ENCODE measurements around the gene MS4A8.
A peak's percentile ranks its signal among the peaks of the same experiment; 100 is the strongest.
"Not testable (repeated sequence)": the region's sequence is repeated elsewhere in the genome, so short reads cannot be mapped to it uniquely, and the experiment has no call there.

MS4A8 gene, protein sequence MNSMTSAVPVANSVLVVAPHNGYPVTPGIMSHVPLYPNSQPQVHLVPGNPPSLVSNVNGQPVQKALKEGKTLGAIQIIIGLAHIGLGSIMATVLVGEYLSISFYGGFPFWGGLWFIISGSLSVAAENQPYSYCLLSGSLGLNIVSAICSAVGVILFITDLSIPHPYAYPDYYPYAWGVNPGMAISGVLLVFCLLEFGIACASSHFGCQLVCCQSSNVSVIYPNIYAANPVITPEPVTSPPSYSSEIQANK

DNA sequence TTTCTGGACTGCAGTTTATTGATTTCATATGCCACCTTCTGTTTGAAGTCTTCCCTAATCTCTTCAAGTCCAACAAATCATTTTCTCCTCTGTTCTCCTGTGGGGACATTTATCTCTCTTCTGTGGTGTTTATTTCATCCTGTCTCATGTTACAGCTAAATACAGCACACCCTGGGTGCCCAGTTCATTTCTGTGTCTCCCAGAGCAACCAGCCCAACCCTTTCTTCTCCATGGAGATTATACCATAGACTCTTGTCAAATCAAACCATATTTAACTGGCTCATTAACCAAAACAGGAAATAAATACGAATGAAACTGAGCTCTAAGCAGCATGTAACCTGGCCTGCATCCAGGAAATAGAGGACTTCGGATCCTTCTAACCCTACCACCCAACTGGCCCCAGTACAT is at the start of gene MS4A8:
Gene MS4A8, plus strand, starts transcription at position 329 of the 408 bp plus-strand sequence. CDS start 1,249 bp downstream, outside the sequence.
- no peak for DNase-seq

DNA sequence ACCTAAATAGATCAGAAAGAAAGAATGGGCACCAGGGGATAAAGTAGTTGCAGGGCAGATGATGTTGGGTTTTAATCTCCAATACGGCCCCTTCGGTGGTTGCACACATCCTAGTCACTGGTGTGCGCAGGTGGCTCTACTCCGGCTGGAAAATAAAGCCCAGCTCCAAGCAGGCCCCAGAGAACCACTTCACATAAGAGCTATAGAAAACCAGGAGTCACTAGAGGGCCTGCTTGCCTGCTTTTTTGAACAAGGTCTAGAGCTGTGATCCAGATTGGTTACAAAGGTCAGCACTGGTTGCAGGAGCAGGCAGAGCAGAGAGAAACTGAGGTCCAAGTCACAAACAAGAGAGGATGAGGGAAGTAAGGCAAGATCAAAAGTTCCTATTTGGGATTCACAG is 41.5 kb upstream of the MS4A8 start:
- DNase-seq, result no peak

DNA sequence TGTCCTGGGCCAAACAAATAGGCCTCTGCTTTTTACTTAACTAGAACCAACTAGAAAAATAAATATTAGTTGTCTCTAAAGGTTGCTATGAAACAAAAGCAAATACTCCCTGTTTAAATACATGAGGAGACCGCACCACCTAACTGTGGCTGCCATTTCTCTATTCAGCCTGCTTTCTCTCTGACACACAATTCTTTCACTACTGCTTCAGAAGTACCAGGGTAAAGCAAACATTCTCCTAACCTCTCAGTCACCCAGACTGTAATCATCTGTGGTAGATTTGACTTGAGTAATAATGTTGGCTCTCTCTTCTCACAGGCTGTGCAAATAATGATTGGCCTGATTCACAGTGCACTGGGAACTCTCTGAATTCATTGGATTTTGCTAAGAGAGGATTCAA is 41.0 kb upstream of the MS4A8 start:
- no peak for DNase-seq

GRCh38 chr11:60672255-60672654 is 27.2 kb upstream of the MS4A8 start:
- DNase-seq, result no peak

DNA sequence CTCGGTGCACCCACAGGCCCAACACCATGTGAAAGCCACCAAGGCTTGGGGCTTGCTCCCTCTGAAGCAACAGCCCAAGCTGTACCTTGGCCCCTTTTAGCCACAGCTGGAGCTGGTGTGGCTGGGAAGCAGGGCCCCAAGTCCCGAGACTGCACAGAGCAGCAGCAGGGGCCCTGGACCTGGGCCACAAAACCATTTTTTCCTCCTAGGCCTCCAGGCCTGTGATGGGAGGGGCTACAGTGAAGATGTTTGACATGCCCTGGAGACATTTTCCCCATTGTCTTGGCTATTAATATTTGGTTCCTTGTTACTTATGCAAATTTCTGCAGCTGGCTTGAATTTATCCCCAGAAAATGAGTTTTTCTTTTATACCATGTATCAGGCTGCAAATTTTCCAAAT is 21.2 kb upstream of the MS4A8 start:
- DNase-seq, result not testable (repeated sequence)

DNA sequence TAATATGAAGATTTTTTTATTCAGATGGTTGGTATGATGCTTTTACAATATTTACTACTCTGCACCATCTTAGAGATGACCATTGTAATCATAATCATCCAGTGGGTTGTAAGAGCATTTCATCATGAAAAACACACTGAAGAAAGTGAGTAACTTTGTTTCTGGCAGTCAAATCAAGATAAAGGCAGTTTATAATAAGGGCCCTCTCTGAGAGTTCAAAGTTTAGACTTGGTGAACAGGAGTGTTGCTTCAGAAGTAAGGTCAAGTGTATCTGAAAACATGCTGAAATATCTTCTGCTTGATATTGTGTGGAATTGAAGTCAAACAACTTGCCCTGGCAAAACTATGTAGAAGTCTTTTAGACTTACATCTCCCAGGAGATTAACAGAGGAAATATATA is 19.5 kb upstream of the MS4A8 start:
- no peak for DNase-seq

DNA sequence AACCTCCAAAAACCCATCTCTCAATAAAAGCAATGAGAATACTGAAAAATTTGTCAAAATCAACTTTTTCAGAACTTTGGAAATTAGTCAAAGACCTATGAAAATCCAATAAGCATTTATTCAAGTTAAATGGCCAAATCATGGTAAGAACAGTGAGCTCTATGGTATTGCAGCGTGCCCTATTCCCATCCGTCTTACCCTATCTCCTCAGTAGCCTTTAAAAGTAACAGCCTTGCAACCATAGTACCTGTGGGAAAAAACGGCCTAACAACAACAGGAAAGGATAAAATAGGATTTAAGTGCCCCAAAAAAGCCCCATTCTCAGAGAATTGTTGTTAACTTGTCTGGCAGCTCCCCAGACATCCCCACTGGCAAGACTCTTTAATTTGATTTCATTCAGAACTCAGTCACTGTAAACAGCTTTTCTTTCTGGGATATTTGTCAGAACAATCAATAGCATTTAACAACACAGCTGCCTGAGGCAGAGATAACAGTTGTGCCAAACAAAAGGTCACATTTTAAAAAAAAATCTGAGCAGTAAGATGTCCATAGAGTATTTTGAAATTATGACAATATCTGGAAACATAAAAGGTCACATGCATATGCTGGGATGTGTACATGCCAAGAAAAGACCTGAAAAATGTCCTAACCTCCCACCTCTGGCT is 18.8 kb upstream of the MS4A8 start:
- DNase-seq, result no peak

- DNase-seq, result not testable (repeated sequence)
Observed at GRCh38 chr11:60684541-60684848, 14.9 kb upstream of the MS4A8 start.

GRCh38 chr11:60691661-60692060 is 7.8 kb upstream of the MS4A8 start:
- no peak for DNase-seq

- DNase-seq, result no peak
Observed at GRCh38 chr11:60699936-60700335, 524 bp downstream of the MS4A8 start.

DNA sequence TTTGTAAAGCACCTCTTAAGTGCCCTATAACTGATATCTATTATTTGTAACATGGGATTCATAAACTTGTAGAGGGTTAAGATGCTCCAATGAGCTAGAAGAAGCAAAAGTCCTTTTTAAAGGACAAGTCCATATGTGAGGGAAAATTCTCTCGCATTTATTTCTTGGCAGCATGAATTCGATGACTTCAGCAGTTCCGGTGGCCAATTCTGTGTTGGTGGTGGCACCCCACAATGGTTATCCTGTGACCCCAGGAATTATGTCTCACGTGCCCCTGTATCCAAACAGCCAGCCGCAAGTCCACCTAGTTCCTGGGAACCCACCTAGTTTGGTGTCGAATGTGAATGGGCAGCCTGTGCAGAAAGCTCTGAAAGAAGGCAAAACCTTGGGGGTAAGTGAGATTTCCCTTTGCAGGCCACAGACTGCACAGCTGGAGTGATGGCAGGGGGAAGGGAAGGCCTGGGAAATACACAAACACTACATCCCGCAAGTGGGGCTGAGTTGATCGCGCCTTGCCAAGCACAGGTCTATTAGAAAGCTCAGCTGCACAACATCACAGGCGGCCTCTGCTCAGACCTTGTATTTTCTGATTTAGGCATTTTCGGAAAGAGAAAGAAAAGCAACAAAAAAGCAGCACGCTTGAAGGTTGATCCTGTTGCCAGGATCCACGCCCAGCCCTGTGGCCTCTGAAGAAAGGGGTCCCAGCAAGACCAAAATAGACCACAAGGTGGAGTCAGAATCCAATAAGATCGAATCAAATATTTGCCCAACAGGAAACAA is 1.5 kb downstream of the MS4A8 start:
- DNase-seq, result peak; percentile 30

DNA sequence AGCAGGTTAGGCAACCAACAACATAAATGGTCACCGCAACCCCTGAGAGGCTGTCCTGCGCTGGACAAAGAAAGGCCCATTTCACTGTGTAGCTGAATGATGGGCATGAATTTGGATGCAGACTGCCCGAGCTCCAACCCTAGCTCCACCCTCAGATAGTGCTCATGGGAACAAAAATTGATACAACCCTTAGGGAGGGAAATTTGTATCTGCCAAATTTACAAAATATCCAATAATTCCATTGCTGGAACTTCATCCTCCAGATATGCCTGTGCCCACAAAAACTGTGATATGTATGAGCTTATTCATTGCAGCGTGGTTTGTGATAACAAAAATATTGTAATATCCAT is 2.0 kb downstream of the MS4A8 start:
- DNase-seq, result no peak

- DNase-seq, result no peak
Observed at GRCh38 chr11:60703374-60703773, 4.0 kb downstream of the MS4A8 start.

DNA sequence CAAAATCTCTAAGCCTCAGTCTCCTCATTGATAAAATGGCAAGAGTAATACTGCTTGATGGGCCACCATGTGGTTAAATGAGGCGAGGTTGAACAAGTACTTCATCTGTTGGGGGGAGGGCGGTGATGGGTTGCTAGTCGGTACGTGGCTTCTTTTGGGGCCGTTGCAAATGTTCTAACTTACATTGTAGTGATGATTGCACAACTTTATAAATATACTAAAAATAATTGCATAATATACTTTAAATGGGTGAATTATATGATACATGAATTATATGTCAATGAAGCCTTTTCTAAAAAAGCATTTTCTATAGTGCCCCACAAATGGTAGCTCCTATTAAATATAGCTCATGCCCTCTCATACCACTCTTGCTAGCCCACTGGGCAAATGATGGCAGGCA is 6.5 kb downstream of the MS4A8 start:
- no peak for DNase-seq

GRCh38 chr11:60706931-60707330 is 7.5 kb downstream of the MS4A8 start:
- no peak for DNase-seq

- no peak for DNase-seq
Observed at GRCh38 chr11:60710482-60710881, 11.1 kb downstream of the MS4A8 start.

GRCh38 chr11:60711276-60711675 is 11.9 kb downstream of the MS4A8 start:
- DNase-seq, result no peak

GRCh38 chr11:60713423-60713822 is 14.0 kb downstream of the MS4A8 start:
- not testable (repeated sequence) for DNase-seq

DNA sequence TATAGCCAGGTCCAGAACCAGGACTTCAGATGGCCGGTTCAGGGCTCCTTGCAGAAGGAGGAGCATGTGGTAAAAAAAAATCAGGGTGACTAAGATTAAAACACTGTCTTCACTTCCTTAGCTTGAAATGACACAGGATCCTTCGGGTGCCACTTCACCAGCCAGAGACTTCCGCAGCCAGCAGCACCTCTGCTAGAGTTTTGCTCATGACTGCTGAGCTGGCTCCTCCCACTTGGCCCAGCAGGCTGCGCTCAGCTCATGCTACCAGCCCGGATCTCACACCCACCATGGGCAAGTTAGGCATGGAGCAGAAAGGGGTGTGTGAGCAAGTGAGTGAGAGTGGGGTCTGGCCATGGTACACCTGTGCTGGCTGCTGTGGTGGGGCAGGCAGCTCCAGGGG is 18.5 kb downstream of the MS4A8 start:
- DNase-seq, result no peak

DNA sequence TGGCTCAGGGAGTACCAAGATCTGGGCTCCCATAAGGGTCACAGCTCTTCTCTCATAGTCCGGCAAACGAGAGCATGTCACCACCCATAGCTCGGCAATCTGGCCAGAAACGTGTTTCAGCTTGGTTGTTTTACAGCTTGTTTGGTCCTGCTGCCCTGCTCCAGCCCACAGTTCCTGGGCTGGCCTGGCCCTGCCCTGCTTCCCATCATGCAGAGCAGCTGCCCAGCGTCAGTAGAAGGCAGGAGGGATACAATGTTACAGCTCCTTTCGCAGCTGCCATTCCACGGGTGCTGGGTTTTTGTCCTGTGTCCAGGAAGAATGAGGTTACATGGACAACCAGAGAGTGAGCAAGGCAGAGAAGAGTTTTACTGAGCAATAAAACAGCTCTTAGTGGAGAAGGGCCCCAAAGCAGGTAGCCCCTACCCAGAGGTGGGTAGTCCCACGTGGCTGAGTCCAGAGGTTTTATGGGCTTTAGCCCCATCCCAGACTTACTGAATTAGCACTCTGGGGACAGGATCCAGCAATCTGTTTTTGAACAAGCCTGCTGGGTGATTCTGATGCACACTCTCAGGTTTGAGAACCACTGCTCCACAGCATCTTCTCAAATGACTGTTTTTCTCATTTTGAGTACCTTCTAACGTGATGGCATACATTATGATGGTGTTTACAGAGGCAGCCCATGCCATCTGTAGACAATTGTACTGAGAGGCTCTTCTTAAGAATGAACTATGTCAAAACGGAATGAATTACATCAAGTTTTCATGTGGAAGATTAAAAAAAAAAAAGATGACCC is 19.3 kb downstream of the MS4A8 start:
- no peak for DNase-seq

DNA sequence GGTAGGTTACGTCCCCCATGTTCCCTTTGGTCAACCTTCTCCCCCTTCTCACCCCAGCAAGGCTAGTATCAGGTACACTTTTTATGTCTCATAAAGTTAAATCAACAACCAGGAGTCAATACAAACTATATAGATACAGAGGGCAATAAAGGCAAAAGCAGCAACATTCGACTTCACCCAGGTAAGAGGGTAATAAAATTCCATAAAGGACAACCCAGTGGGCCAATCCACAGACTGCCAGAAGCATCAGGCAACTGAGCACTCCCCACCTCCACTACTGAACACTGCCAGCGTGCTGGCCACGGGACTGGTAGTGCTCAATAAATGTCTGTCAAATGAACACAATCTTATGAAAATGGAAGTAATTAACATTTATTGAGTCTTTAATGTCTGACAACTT is 20.0 kb downstream of the MS4A8 start:
- DNase-seq, result no peak

- DNase-seq, result no peak
Observed at GRCh38 chr11:60720460-60720859, 21.0 kb downstream of the MS4A8 start.

DNA sequence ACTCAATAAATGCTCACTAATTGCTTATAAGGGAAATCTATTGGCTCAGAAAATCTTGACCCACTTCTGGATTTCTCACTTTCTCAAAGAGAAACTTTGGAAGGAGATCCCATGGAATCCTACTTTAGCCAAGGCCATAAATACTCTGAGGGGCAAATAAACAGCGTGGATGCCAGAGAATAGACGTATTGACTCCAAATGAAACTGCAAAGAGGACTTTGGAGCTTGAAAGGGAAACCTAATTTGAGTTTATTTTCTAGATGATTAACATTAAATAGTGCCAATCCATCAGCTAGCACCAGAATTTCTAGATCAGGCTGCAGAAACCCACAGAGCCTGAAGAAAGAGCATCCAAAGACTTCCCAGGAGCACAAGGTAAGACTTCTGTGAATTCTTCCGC is 25.0 kb downstream of the MS4A8 start, which contains the start of gene MS4A18:
Gene MS4A18, plus strand, starts transcription at position 301 of the 400 bp plus-strand sequence.
- no peak for DNase-seq

All from retina (tissue), 1 donor.